GM18526 (cell line): ENCODE data around the gene AATF.

Experiments
- POLR2A ChIP-seq: IDR thresholded peaks from 3 replicates; pipeline ENCODE4 v1.6.1; 2011; ENCODE audit not compliant: insufficient read length; ENCODE audit errors: extremely low read depth

AATF gene

GRCh38 chr17:37056622-37057021, 107.9 kb downstream of the AATF start:
- TF ChIP-seq POLR2A, result no peak

- TF ChIP-seq POLR2A, result no peak
Measured at GRCh38 chr17:37059493-37059892, 110.7 kb downstream of the AATF start.

GRCh38 chr17:37060094-37060493, 111.3 kb downstream of the AATF start:
- no peak for TF ChIP-seq POLR2A

GRCh38 chr17:37060928-37061327, 112.2 kb downstream of the AATF start:
- no peak for TF ChIP-seq POLR2A

- TF ChIP-seq POLR2A, result no peak
Measured at GRCh38 chr17:37062021-37062420, 113.3 kb downstream of the AATF start.

- no peak for TF ChIP-seq POLR2A
Measured at GRCh38 chr17:37064206-37064605, 115.5 kb downstream of the AATF start.

- no peak for TF ChIP-seq POLR2A
Measured at GRCh38 chr17:37064956-37065355, 116.2 kb downstream of the AATF start.

GRCh38 chr17:37065486-37066321, 117.0 kb downstream of the AATF start:
- TF ChIP-seq POLR2A, result no peak

- no peak for TF ChIP-seq POLR2A
Measured at GRCh38 chr17:37066322-37067255, 117.8 kb downstream of the AATF start.

GRCh38 chr17:37067555-37068111, 118.9 kb downstream of the AATF start:
- no peak for TF ChIP-seq POLR2A

- no peak for TF ChIP-seq POLR2A
Measured at GRCh38 chr17:37068266-37068665, 119.5 kb downstream of the AATF start.

GRCh38 chr17:37069087-37069486, 120.3 kb downstream of the AATF start:
- no peak for TF ChIP-seq POLR2A

GRCh38 chr17:37079065-37079708, 130.4 kb downstream of the AATF start:
- TF ChIP-seq POLR2A, result no peak

- no peak for TF ChIP-seq POLR2A
Measured at GRCh38 chr17:37079735-37080134, 131.0 kb downstream of the AATF start.

GRCh38 chr17:37081287-37081686, 132.5 kb downstream of the AATF start:
- no peak for TF ChIP-seq POLR2A
